ENCODE data around the gene ADD1. TPM values are rescaled to one million over a fixed set of nuclear protein-coding genes. Genes with fewer than 3 reads are reported as not detected.

The ADD1 gene
- polyA plus RNA-seq, 1 donor, result 183 TPM

Other genes with a start within 250 kb of the ADD1 start
- 28.5 TPM for gene TNIP2, start 87.5 kb upstream of the ADD1 start, polyA plus RNA-seq
- 45.9 TPM for gene SH3BP2, start 50.8 kb upstream of the ADD1 start, polyA plus RNA-seq
- 25.6 TPM for gene NOP14, start 119.6 kb downstream of the ADD1 start, polyA plus RNA-seq
- gene GRK4, start 119.7 kb downstream of the ADD1 start, polyA plus RNA-seq, result 5.5 TPM
- gene HTT-AS, start 230.7 kb downstream of the ADD1 start, polyA plus RNA-seq, result not detected
- gene HTT, start 230.8 kb downstream of the ADD1 start, polyA plus RNA-seq, result 29.8 TPM

All from large intestine (tissue), 1 donor.